ENCODE results near the gene MAST2.
"Not testable (repeated sequence)": the region's sequence is repeated elsewhere in the genome, so short reads cannot be mapped to it uniquely, and the experiment has no call there.

Gene MAST2

GRCh38 chr1:46030074-46030870 is 226.9 kb downstream of the MAST2 start:
- Mint-ChIP-seq H3K4me1 (ENCODE audit: low read depth in 2 of 2) (no peaks in the 10 kb centered on the region), H3K4me3 (no peak overlapping the region), H3K36me3 (ENCODE audit: insufficient read depth) (peaks cover 4% of the 10 kb centered on the region), H3K9me3 (no peaks in the 10 kb centered on the region), H3K27me3 (no peaks in the 10 kb centered on the region), H3K27ac (peak overlapping the region in 1 of 2 donors; percentile 70)
- no peak for ATAC-seq (replicated peaks)
- no peak for DNase-seq

DNA sequence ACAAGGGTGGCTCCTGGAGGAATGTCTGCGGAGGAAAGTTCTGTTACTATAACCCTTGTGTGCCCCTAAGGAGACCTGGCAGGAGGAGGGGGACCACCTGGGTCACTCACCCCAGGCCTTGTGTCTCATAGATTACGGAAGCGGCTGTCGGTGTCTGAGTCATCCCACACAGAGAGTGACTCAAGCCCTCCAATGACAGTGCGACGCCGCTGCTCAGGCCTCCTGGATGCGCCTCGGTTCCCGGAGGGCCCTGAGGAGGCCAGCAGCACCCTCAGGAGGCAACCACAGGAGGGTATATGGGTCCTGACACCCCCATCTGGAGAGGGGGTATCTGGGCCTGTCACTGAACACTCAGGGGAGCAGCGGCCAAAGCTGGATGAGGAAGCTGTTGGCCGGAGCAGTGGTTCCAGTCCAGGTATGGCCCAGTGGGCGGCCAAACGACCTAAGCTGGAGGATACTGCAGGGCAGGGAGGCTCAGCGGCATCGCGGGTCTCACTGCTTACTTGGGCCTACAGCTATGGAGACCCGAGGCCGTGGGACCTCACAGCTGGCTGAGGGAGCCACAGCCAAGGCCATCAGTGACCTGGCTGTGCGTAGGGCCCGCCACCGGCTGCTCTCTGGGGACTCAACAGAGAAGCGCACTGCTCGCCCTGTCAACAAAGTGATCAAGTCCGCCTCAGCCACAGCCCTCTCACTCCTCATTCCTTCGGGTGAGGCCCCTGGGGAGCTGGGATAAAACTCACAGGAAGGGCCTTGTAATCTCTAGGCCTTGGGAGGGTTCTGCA is 227.7 kb downstream of the MAST2 start:
- ATAC-seq (replicated peaks): no peak
- DNase-seq: no peak
- no peaks in the 10 kb centered on the region for H3K9me3 Mint-ChIP-seq
- no peak overlapping the region for H3K4me3 Mint-ChIP-seq
- H3K36me3 Mint-ChIP-seq (ENCODE audit: insufficient read depth): peaks cover 4% of the 10 kb centered on the region
- H3K27ac Mint-ChIP-seq: peak overlapping the region in 1 of 2 donors; percentile 70
- H3K4me1 Mint-ChIP-seq (ENCODE audit: low read depth in 2 of 2): no peaks in the 10 kb centered on the region
- no peaks in the 10 kb centered on the region for H3K27me3 Mint-ChIP-seq

DNA sequence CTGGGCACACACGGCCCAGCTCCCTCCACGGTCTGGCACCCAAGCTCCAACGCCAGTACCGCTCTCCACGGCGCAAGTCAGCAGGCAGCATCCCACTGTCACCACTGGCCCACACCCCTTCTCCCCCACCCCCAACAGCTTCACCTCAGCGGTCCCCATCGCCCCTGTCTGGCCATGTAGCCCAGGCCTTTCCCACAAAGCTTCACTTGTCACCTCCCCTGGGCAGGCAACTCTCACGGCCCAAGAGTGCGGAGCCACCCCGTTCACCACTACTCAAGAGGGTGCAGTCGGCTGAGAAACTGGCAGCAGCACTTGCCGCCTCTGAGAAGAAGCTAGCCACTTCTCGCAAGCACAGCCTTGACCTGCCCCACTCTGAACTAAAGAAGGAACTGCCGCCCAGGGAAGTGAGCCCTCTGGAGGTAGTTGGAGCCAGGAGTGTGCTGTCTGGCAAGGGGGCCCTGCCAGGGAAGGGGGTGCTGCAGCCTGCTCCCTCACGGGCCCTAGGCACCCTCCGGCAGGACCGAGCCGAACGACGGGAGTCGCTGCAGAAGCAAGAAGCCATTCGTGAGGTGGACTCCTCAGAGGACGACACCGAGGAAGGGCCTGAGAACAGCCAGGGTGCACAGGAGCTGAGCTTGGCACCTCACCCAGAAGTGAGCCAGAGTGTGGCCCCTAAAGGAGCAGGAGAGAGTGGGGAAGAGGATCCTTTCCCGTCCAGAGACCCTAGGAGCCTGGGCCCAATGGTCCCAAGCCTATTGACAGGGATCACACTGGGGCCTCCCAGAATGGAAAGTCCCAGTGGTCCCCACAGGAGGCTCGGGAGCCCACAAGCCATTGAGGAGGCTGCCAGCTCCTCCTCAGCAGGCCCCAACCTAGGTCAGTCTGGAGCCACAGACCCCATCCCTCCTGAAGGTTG is 231.4 kb downstream of the MAST2 start:
- H3K27ac Mint-ChIP-seq: no peak overlapping the region

DNA sequence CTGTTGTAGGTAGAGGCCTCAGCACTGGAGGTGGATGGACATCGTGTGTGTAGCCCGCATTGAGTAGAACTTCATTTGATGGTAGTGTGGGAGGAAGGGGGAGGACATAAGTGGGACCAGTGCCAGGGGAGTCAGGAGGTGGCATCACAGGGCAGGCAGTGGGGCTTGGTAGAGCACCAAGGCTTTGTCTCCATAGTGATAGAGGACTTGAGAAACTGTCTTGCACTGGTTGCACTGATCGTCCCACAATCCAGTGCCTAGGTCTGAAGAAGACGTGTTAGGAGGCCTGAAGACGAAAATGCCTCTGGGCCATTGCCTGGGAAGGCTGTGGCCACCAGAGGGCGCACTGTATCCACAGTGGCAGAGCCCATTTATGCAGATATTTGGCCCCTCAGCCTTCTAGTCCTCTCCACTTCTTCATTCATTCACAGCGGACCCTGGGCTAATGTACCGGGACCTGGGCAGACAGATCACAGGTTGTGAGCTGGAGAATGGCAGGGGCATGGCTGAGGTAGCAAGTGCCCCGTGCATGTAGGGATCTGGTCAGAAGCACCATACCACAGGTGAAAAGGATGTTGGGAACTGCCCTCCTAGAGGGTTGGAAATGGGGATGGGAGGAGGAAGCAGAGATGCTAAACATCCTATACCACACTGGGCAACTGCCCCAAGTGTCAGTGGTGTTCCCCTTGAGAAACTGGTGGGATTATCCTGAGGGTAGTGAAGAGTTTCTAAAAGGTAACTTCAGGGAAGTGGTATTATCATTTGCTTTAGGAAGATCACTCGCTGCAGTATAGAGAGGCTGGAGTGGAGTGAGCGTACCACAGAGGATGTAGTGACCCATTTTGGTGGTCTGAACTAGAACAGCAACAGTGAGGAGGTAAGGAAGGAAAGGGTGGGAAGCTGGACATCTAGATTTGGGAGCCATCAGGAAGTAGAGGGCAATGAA is 233.8 kb downstream of the MAST2 start:
- no peaks in the 10 kb centered on the region for H3K4me1 Mint-ChIP-seq (ENCODE audit: low read depth in 2 of 2)
- DNase-seq: peak; percentile 80 to 85 (median 83)
- H3K9me3 Mint-ChIP-seq: no peaks in the 10 kb centered on the region
- H3K27ac Mint-ChIP-seq: no peak overlapping the region
- no peaks in the 10 kb centered on the region for H3K27me3 Mint-ChIP-seq
- H3K36me3 Mint-ChIP-seq (ENCODE audit: insufficient read depth): peaks cover 4% of the 10 kb centered on the region
- no peak overlapping the region for H3K4me3 Mint-ChIP-seq
- ATAC-seq (replicated peaks): peak; percentile 84

More for the DNA sequence above, 231.4 kb downstream of the MAST2 start:
- DNase-seq: no peak
- no peak for ATAC-seq (replicated peaks)
- H3K9me3 Mint-ChIP-seq: no peaks in the 10 kb centered on the region
- peaks cover 4% of the 10 kb centered on the region for H3K36me3 Mint-ChIP-seq (ENCODE audit: insufficient read depth)
- no peaks in the 10 kb centered on the region for H3K4me1 Mint-ChIP-seq (ENCODE audit: low read depth in 2 of 2)
- H3K4me3 Mint-ChIP-seq: no peak overlapping the region
- H3K27me3 Mint-ChIP-seq: no peaks in the 10 kb centered on the region

DNA sequence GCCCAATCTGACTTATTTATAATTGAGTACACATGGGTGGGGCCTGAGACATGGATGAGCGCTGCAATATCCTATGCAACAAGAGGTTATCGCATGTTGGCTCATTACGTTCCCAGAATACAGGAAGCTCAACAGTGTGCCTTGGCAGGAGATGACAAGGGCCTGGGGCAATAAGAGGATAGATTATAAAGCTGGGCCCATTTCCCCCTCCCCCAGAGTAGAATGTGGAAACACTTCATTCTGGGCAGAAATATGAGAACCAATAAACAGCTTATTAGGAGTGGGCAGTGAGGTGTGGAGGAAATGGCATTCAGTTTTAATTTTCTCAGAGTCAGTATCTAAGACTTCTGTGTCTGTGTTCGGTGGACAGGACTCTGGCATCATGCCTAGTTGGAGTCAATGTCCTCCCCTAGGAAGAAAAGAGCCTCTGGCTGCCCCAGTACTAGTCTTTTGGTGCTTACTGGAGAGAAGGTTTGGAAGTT is 236.2 kb downstream of the MAST2 start:
- no peak for DNase-seq

GRCh38 chr1:46041551-46041950 is 238.1 kb downstream of the MAST2 start:
- no peak for DNase-seq
- Mint-ChIP-seq H3K4me3 (no peak overlapping the region), H3K9me3 (no peaks in the 10 kb centered on the region), H3K27ac (no peak overlapping the region), H3K27me3 (no peaks in the 10 kb centered on the region), H3K36me3 (ENCODE audit: insufficient read depth) (no peaks in the 10 kb centered on the region), H3K4me1 (ENCODE audit: low read depth in 2 of 2) (no peaks in the 10 kb centered on the region)
- ATAC-seq (replicated peaks): no peak

More for the DNA sequence above, 236.2 kb downstream of the MAST2 start:
- Mint-ChIP-seq H3K27me3 (no peaks in the 10 kb centered on the region), H3K9me3 (no peaks in the 10 kb centered on the region), H3K4me3 (no peak overlapping the region), H3K36me3 (ENCODE audit: insufficient read depth) (no peaks in the 10 kb centered on the region), H3K27ac (no peak overlapping the region), H3K4me1 (ENCODE audit: low read depth in 2 of 2) (no peaks in the 10 kb centered on the region)
- ATAC-seq (replicated peaks): no peak

DNA sequence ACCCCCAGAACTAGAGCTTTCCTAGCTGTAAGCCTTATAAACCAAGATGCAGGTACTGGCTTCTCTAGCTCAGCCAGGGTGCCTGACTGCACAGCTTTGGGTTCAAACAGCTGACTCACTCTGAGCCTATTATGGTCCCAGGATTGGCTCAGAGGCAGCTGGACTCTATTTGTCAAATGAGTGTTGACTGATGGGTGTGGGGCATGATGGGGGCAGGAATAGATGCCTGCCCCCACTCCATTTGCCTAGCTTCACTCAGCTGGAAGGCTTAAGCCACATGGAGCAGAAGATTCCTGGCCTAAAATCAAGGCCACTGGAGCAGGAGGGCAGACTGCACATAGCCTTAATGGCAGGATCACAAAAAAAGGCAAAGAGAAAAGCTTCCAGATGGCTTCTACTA is 238.6 kb downstream of the MAST2 start:
- no peak for DNase-seq
- Mint-ChIP-seq H3K27me3 (no peaks in the 10 kb centered on the region), H3K4me3 (no peak overlapping the region), H3K27ac (no peak overlapping the region), H3K9me3 (no peaks in the 10 kb centered on the region), H3K36me3 (ENCODE audit: insufficient read depth) (no peaks in the 10 kb centered on the region), H3K4me1 (ENCODE audit: low read depth in 2 of 2) (no peaks in the 10 kb centered on the region)
- ATAC-seq (replicated peaks): no peak

DNA sequence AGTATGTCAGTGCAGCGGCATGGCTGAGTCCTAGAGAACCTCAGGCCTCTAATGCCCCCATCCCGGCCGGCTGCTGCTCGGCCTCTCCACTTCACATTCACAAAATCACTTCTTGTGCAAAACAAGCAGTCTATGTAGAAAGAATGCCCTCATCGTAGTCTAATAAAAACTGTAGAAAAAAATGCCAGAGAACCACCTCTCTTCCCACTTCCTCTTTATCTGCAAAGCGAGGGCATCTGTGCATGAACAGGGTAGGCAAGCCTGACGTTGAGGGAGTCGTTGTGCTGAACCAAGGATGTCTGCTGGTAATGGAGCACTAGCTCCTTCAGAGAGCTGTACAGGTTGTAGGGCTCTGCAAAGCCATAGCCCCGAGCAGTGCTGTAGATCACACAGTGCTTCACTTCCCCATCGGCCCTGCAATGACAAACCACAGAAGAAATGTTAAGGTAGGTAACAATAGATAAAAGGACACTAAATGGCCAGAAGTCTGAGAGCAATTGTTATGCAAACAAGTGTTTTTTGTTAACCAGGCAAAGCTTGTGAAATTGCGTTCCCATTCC is 240.1 kb downstream of the MAST2 start:
- Mint-ChIP-seq H3K9me3 (no peaks in the 10 kb centered on the region), H3K4me1 (ENCODE audit: low read depth in 2 of 2) (no peaks in the 10 kb centered on the region), H3K4me3 (no peak overlapping the region), H3K27me3 (no peaks in the 10 kb centered on the region), H3K27ac (no peak overlapping the region), H3K36me3 (ENCODE audit: insufficient read depth) (peaks cover 4% of the 10 kb centered on the region)
- ATAC-seq (replicated peaks) (peak; percentile 49), DNase-seq (no peak)

- Mint-ChIP-seq H3K4me3 (no peak overlapping the region), H3K27ac (no peak overlapping the region), H3K4me1 (ENCODE audit: low read depth in 2 of 2) (no peaks in the 10 kb centered on the region)
These were observed 240.7 kb downstream of the MAST2 start for GRCh38 chr1:46044116-46044515.

DNA sequence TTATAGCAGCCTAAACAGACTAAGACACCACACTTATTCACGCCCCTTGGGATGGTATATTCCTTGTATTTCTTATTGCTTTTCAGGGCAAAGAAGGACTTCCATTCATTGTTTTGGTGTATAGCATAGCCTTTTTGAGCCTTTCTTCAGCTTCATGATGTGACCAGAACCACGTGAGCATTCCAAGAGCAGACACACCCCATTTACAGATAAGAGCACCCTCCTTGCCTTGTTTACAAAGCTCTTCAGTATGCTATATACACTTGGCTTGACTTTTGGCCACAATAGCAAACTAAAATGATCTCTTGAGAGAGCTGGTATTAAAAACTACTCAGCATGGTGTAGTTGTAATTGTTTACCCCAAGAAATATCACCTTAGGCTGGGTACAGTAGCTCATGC is 250.3 kb downstream of the MAST2 start:
- H3K27me3 Mint-ChIP-seq: no peaks in the 10 kb centered on the region
- H3K27ac Mint-ChIP-seq: no peak overlapping the region
- peaks cover 7% of the 10 kb centered on the region for H3K36me3 Mint-ChIP-seq (ENCODE audit: insufficient read depth)
- no peaks in the 10 kb centered on the region for H3K4me1 Mint-ChIP-seq (ENCODE audit: low read depth in 2 of 2)
- no peak overlapping the region for H3K4me3 Mint-ChIP-seq
- no peaks in the 10 kb centered on the region for H3K9me3 Mint-ChIP-seq
- no peak for DNase-seq
- no peak for ATAC-seq (replicated peaks)

More at GRCh38 chr1:46044116-46044515, 240.7 kb downstream of the MAST2 start:
- Mint-ChIP-seq H3K9me3 (no peaks in the 10 kb centered on the region), H3K27me3 (no peaks in the 10 kb centered on the region), H3K36me3 (ENCODE audit: insufficient read depth) (peaks cover 4% of the 10 kb centered on the region)
- DNase-seq (no peak), ATAC-seq (replicated peaks) (no peak)

DNA sequence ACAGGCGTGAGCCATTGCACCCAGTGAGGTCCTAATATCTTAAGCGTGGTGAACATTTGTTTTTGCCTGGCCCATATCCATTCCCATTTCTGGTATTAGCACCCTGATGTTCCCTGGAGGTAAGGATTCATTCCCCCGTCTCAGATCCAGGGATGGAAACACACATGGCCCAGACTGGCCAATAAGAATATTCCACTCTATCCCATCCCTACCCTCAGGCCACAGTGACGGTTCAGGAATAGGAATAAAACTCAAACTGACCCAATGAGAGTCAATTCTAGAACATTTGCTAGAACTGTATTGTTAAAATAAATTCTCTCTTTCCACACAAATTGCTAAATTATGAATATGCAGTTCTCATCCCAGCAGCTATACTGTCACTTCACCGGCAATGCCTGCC is 252.9 kb downstream of the MAST2 start:
- Mint-ChIP-seq H3K27me3 (no peaks in the 10 kb centered on the region), H3K4me3 (no peak overlapping the region), H3K36me3 (ENCODE audit: insufficient read depth) (peaks cover 10% of the 10 kb centered on the region), H3K4me1 (ENCODE audit: low read depth in 2 of 2) (peaks cover 0 to 3% of the 10 kb centered on the region in 2 donors), H3K27ac (no peak overlapping the region), H3K9me3 (no peaks in the 10 kb centered on the region)
- ATAC-seq (replicated peaks) (no peak), DNase-seq (no peak)

- not testable (repeated sequence) for H3K27ac Mint-ChIP-seq; DNase-seq; H3K27me3 Mint-ChIP-seq; H3K4me1 Mint-ChIP-seq (ENCODE audit: low read depth in 2 of 2); H3K4me3 Mint-ChIP-seq; ATAC-seq (replicated peaks); H3K9me3 Mint-ChIP-seq
- peaks cover 12% of the 10 kb centered on the region for H3K36me3 Mint-ChIP-seq (ENCODE audit: insufficient read depth)
These were observed 253.8 kb downstream of the MAST2 start for GRCh38 chr1:46057215-46057614.

Data from effector memory CD8-positive, alpha-beta T cell (primary cell).